KMS-11 (cell line): Measurements from ENCODE around the gene SMIM9.
"Not testable (repeated sequence)": the region's sequence is repeated elsewhere in the genome, so short reads cannot be mapped to it uniquely, and the experiment has no call there.

Experiments used
- H2AFZ ChIP-seq: fragments of 200-600 bp; sonication (generic); 2 replicates; pipeline ENCODE4 v1.6.1; 2016; ENCODE audit warnings: antibody characterized with exemption, mixed run types, low read depth
- H3K27ac ChIP-seq: fragments of 200-600 bp; sonication (generic); 2 replicates; pipeline ENCODE4 v1.6.1; 2016; ENCODE audit warnings: mild to moderate bottlenecking, mixed run types
- H3K27me3 ChIP-seq: fragments of 200-600 bp; sonication (generic); 2 replicates; pipeline ENCODE4 v1.6.1; 2017; ENCODE audit warnings: mild to moderate bottlenecking, low read depth, mixed run types, moderate library complexity; ENCODE audit not compliant: insufficient read depth
- H3K36me3 ChIP-seq: fragments of 200-600 bp; sonication (generic); 2 replicates; pipeline ENCODE4 v1.6.1; 2017; ENCODE audit warnings: mild to moderate bottlenecking, mixed run types; ENCODE audit not compliant: insufficient read depth
- H3K4me1 ChIP-seq: fragments of 200-600 bp; sonication (generic); 2 replicates; pipeline ENCODE4 v1.6.1; 2016; ENCODE audit warnings: mild to moderate bottlenecking, low read depth, mixed run types; ENCODE audit not compliant: poor library complexity, severe bottlenecking
- H3K4me2 ChIP-seq: fragments of 200-600 bp; sonication (generic); 2 replicates; pipeline ENCODE4 v1.7.0; 2016; ENCODE audit warnings: mild to moderate bottlenecking, mixed run types
- H3K4me3 ChIP-seq: fragments of 200-600 bp; sonication (generic); IDR thresholded peaks from 2 replicates; pipeline ENCODE4 v1.6.1; 2017; ENCODE audit warnings: low read depth, low read length, mixed read lengths; ENCODE audit not compliant: insufficient read depth
- H3K79me2 ChIP-seq: fragments of 200-600 bp; sonication (generic); 2 replicates; pipeline ENCODE4 v1.6.1; 2016; ENCODE audit warnings: low read depth, mixed run types; ENCODE audit not compliant: insufficient read depth
- H3K9ac ChIP-seq: fragments of 200-600 bp; sonication (generic); 2 replicates; pipeline ENCODE4 v1.6.1; 2016; ENCODE audit warnings: mild to moderate bottlenecking, mixed run types
- H4K20me1 ChIP-seq: fragments of 200-600 bp; sonication (generic); 2 replicates; pipeline ENCODE4 v1.6.1; 2016; ENCODE audit warnings: mild to moderate bottlenecking, mixed run types; ENCODE audit not compliant: insufficient read depth
- TF ChIP-seq, protein P1 (sequence below): fragments of 200-600 bp; sonication (generic); conservative IDR thresholded peaks from 2 replicates; pipeline ENCODE4 v1.6.1; 2017; ENCODE audit warnings: low read depth, mild to moderate bottlenecking, antibody characterized with exemption, low read length, moderate library complexity, mixed read lengths

Gene SMIM9

DNA sequence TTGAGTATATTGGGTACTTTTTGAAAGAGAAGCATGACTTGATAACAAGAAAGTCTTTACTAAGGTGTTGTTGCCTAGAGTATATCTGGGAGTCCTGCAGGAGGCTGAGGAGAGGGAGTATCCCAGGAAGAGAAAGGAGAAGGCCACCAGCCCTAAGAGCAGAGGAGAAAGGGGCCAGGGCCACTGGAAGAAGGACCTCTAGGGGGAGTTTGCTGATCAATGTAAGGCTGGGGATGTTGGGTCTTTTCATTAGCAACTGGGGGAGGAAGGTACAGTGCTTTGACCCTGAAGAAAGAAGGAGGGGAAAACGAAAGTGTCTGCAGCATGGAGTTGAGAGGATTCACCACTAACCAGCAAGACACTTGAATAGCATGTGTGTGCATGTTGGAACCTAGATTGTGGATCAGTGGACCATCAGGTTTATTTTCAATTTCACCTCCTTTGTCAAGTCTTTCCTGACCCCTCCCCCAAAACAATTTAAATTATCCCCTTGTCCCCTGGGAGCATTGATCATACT is 4.5 kb downstream of the SMIM9 start:
- Histone ChIP-seq H3K27me3 (no peaks in the 10 kb centered on the region), H3K4me1 (peaks cover 6% of the 10 kb centered on the region), H3K9ac (no peak overlapping the region), H4K20me1 (no peaks in the 10 kb centered on the region), H3K4me2 (no peak overlapping the region), H2AFZ (no peak overlapping the region), H3K27ac (no peak overlapping the region), H3K79me2 (no peaks in the 10 kb centered on the region), H3K36me3 (no peaks in the 10 kb centered on the region), H3K4me3 (no peak overlapping the region)
- TF ChIP-seq, protein P1, sequence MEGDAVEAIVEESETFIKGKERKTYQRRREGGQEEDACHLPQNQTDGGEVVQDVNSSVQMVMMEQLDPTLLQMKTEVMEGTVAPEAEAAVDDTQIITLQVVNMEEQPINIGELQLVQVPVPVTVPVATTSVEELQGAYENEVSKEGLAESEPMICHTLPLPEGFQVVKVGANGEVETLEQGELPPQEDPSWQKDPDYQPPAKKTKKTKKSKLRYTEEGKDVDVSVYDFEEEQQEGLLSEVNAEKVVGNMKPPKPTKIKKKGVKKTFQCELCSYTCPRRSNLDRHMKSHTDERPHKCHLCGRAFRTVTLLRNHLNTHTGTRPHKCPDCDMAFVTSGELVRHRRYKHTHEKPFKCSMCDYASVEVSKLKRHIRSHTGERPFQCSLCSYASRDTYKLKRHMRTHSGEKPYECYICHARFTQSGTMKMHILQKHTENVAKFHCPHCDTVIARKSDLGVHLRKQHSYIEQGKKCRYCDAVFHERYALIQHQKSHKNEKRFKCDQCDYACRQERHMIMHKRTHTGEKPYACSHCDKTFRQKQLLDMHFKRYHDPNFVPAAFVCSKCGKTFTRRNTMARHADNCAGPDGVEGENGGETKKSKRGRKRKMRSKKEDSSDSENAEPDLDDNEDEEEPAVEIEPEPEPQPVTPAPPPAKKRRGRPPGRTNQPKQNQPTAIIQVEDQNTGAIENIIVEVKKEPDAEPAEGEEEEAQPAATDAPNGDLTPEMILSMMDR: no peak

DNA sequence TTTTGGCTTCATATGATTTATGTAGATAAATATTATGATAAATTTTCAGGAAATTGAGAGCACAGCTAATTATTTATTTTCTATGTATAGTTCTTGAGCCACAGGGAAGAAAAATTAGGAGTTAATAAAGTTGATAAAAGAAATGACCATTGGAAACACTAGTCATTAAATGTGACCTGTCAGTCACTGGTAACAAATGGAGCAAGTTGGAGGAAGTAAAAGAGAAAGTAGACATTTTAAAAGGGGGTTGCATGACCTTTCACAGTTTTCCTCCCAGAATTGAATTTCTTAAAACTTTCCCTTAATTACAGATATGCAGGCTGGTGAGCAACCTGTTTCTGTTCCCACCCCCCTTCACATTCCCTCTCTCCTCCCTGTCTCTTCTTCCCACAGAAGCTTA is 5.3 kb downstream of the SMIM9 start:
- no peak overlapping the region for H3K9ac ChIP-seq
- no peak overlapping the region for H3K4me3 ChIP-seq
- H3K27ac ChIP-seq: no peak overlapping the region
- peaks cover 6% of the 10 kb centered on the region for H3K4me1 ChIP-seq
- H3K4me2 ChIP-seq: no peak overlapping the region
- TF ChIP-seq, protein P1: no peak
- no peaks in the 10 kb centered on the region for H4K20me1 ChIP-seq
- H3K27me3 ChIP-seq: no peaks in the 10 kb centered on the region
- H2AFZ ChIP-seq: no peak overlapping the region
- H3K36me3 ChIP-seq: no peaks in the 10 kb centered on the region
- no peaks in the 10 kb centered on the region for H3K79me2 ChIP-seq

DNA sequence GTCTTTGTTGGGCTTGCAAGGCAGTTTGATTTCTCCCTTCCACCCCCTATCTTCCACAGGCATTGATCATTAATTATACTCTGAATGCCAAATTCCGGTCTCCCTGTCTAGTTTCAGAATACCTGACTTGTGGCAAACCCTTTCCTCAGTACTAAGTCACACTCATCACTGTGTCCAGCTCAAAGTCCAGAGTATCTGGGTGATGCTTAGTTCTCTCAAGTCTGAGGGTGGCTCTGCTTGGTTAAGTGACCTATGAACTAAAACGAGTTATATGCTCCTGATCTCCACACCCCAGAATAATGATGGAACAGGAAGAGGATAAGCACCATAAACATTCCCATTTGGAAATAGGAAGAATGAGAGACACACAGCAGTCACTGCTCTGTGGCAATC is 6.5 kb downstream of the SMIM9 start:
- Histone ChIP-seq H3K4me2 (no peak overlapping the region), H2AFZ (peak overlapping the region; percentile 29; the same call in 1 of the 2 replicates), H3K36me3 (no peaks in the 10 kb centered on the region)

DNA sequence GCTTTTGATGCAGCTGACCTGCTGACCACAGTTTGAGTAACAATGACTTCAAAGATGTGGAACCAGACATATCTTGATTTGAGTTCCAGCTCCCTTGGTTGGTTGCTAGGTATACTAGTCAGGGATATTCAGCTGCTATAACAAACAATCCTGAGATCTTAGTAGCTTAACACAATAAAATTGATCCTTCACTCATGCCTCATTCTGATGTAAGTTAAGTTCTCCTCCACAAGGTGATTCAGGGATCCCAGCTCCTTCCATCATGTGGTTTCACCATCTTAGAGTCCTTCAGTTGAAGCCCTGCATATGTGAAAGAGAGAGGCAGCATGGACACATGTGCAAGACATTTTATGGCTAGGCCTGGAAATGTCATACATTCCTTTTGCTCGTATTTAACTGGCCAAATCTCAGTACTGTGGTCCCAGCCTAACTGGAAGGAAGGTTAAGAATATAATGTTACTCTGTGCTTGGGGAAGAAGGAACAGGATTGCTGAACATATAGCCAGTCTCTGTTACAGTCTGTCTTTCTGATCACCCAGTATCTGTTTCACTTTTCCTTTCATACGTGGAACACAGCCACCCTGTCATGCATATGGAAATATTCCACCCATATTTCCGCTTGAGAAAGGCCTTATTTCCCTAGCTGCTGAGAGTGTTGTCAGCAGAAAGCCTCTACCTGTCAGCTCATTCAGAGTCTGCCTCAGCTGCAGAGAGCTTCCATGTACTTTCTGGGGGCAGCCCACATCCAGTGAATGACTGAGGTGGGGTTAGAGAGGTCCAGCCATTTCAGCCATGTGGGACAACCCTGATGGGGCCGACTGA is 7.1 kb downstream of the SMIM9 start:
- no peak overlapping the region; the same call in 1 of the 2 replicates for H3K4me2 ChIP-seq

More for the DNA sequence above, 6.5 kb downstream of the SMIM9 start:
- H3K4me3 ChIP-seq: no peak overlapping the region
- peaks cover 6% of the 10 kb centered on the region for H3K4me1 ChIP-seq
- TF ChIP-seq, protein P1: no peak
- no peaks in the 10 kb centered on the region for H4K20me1 ChIP-seq
- no peaks in the 10 kb centered on the region for H3K79me2 ChIP-seq
- H3K9ac ChIP-seq: no peak overlapping the region
- no peak overlapping the region for H3K27ac ChIP-seq
- H3K27me3 ChIP-seq: no peaks in the 10 kb centered on the region

DNA sequence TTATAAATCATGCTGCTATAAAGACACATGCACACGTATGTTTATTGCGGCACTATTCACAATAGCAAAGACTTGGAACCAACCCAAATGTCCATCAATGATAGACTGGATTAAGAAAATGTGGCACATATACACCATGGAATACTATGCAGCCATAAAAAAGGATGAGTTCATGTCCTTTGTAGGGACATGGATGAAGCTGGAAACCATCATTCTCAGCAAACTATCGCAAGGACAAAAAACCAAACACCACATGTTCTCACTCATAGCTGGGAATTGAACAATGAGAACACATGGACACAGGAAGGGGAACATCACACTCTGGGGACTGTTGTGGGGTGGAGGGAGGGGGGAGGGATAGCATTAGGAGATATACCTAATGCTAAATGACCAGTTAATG is 8.9 kb downstream of the SMIM9 start:
- not testable (repeated sequence) for H3K79me2 ChIP-seq, H4K20me1 ChIP-seq, H3K36me3 ChIP-seq, H2AFZ ChIP-seq, H3K9ac ChIP-seq, H3K4me1 ChIP-seq, H3K4me2 ChIP-seq, H3K27me3 ChIP-seq, H3K4me3 ChIP-seq, H3K27ac ChIP-seq

More for the DNA sequence above, 7.1 kb downstream of the SMIM9 start:
- Histone ChIP-seq H4K20me1 (no peaks in the 10 kb centered on the region), H3K79me2 (no peaks in the 10 kb centered on the region), H2AFZ (peak overlapping the region; percentile 29; the same call in 1 of the 2 replicates), H3K4me1 (peaks cover 6% of the 10 kb centered on the region), H3K27ac (no peak overlapping the region), H3K36me3 (no peaks in the 10 kb centered on the region), H3K27me3 (no peaks in the 10 kb centered on the region), H3K9ac (no peak overlapping the region), H3K4me3 (no peak overlapping the region)
- TF ChIP-seq, protein P1: no peak
